HepG2 (cell line): ENCODE measurements around the gene TSR1. TPM values are rescaled to one million over a fixed set of nuclear protein-coding genes. Genes with fewer than 3 reads are reported as not detected.

Experiments
- ATAC-seq: fragments of 200-7000 bp; cut with Tn5 transposase; 3 replicates; pipeline ENCODE4 v1.9.1; 2020; ENCODE audit warnings: mild to moderate bottlenecking, moderate library complexity
- BruUV-seq: library from RNA; stranded (reverse); fragments of 400-500 nt; replicated peaks from 2 replicates; lab custom pipeline; 2021; lab: Mats Ljungman, UMichigan
- CTCF ChIA-PET: fragments of 300-600 bp; formaldehyde crosslinking; extraction: SDS; loops from one replicate; lab custom pipeline; 2021; ENCODE audit warnings: low total read pairs, inconsistent platforms, low intra/inter-chr PET ratio; lab: Yijun Ruan, JAX
- POLR2A ChIA-PET: fragments of 350-600 bp; sonication (Branson Sonifier 250); formaldehyde crosslinking; loops from one replicate; lab custom pipeline; 2020; ENCODE audit warnings: antibody characterized with exemption, inconsistent platforms; lab: Yijun Ruan, JAX
- DNase-seq: peaks from one replicate; pipeline ENCODE4 v3.0.0-alpha.2; 2015; ENCODE audit warnings: low spot score
- FAIRE-seq: peaks from 3 replicates; lab custom pipeline; 2011; peaks lifted over from hg19 to GRCh38; lab: Jason Lieb, UNC
- H2AFZ ChIP-seq: one replicate; pipeline ENCODE4 v1.6.1; 2011; ENCODE audit warnings: low read length, inconsistent platforms
- H3K27ac ChIP-seq: fragments of 300-600 bp; 3 replicates; pipeline ENCODE4 v1.8.0; 2011; ENCODE audit warnings: mixed run types, mild to moderate bottlenecking, mixed read lengths, low read length, inconsistent platforms; ENCODE audit not compliant: insufficient read depth; ENCODE audit errors: extremely low read length
- H3K27me3 ChIP-seq, 2 experiments: fragments of 200-600 bp in 1 of 2; 2 replicates in 1 of 2; 3 replicates in 1 of 2; pipeline versions ENCODE4 v1.6.0 to v1.8.0; 2011; ENCODE audit warnings: low read length in 2 of 2, mild to moderate bottlenecking in 2 of 2, moderate library complexity in 2 of 2, inconsistent platforms in 1 of 2; ENCODE audit not compliant: insufficient read depth in 2 of 2, control insufficient read depth in 1 of 2
- H3K36me3 ChIP-seq, 2 experiments: fragments of 200-600 bp in 1 of 2; replicated peaks in 1 of 2; 2 replicates in 1 of 2; 3 replicates in 1 of 2; pipeline versions ENCODE4 v1.5.1 to v1.8.0; 2011; ENCODE audit warnings: low read length in 2 of 2, inconsistent platforms in 1 of 2; ENCODE audit not compliant: insufficient read depth in 2 of 2, control insufficient read depth in 1 of 2
- H3K4me1 ChIP-seq: 2 replicates; pipeline ENCODE4 v1.5.1; 2012; ENCODE audit warnings: low read length, inconsistent platforms; ENCODE audit not compliant: insufficient read depth
- H3K4me2 ChIP-seq: 2 replicates; pipeline ENCODE4 v1.6.0; 2011; ENCODE audit warnings: low read depth, low read length, inconsistent platforms
- H3K4me3 ChIP-seq, 3 experiments: fragments of 200-600 bp in 1 of 3; sonication (generic), shearing (Covaris generic) in 1 of 3; replicated peaks in 1 of 3; 2 replicates each; pipeline ENCODE4 v1.5.1; 2011 to 2016; ENCODE audit warnings: low read length in 3 of 3, inconsistent platforms in 2 of 3, low read depth in 2 of 3, mild to moderate bottlenecking in 2 of 3, control low read depth in 1 of 3, mixed read lengths in 1 of 3; ENCODE audit not compliant: insufficient read depth in 1 of 3
- H3K79me2 ChIP-seq: one replicate; pipeline ENCODE4 v1.6.1; 2011; ENCODE audit warnings: low read length, inconsistent platforms; ENCODE audit not compliant: insufficient read depth
- H3K9ac ChIP-seq: 2 replicates; pipeline ENCODE4 v1.6.0; 2011; ENCODE audit warnings: mild to moderate bottlenecking, low read depth, low read length, inconsistent platforms; ENCODE audit not compliant: insufficient read depth
- H3K9me3 ChIP-seq: 2 replicates; pipeline ENCODE4 v1.5.1; 2012; ENCODE audit warnings: mild to moderate bottlenecking, low read length
- H4K20me1 ChIP-seq: 2 replicates; pipeline ENCODE4 v1.6.0; 2011; ENCODE audit warnings: inconsistent platforms, mild to moderate bottlenecking, low read length, moderate library complexity; ENCODE audit not compliant: insufficient read depth
- ESRRA ChIP-seq: sonication (generic); formaldehyde crosslinking; IDR thresholded peaks from 2 replicates; pipeline ENCODE4 v1.5.1; 2020; ENCODE audit warnings: mild to moderate bottlenecking, low read depth, missing genetic modification reagents
- FOXP1 ChIP-seq, 2 experiments: fragments of 450-650 bp in 1 of 2; IDR thresholded peaks; 2 replicates each; pipeline ENCODE4 v1.6.1; 2017 to 2018; ENCODE audit warnings: antibody characterized with exemption in 1 of 2
- GATA4 ChIP-seq: sonication (generic); IDR thresholded peaks from 2 replicates; pipeline ENCODE4 v1.6.1; 2016; ENCODE audit warnings: antibody characterized with exemption, low read depth, borderline replicate concordance
- JARID2 ChIP-seq: sonication (generic); formaldehyde crosslinking; IDR thresholded peaks from 2 replicates; pipeline ENCODE4 v1.8.1; 2023; ENCODE audit warnings: missing genetic modification reagents, inconsistent platforms; ENCODE audit not compliant: insufficient replicate concordance
- KDM4B ChIP-seq: sonication (generic); formaldehyde crosslinking; IDR thresholded peaks from 2 replicates; pipeline ENCODE4 v1.4.0; 2020; ENCODE audit warnings: missing genetic modification reagents
- SIN3A ChIP-seq: IDR thresholded peaks from 2 replicates; pipeline ENCODE4 v1.6.1; 2011; ENCODE audit warnings: low read depth, mild to moderate bottlenecking, control low read depth, low read length, borderline replicate concordance
- SMAD3 ChIP-seq: sonication (generic); formaldehyde crosslinking; IDR thresholded peaks from 2 replicates; pipeline ENCODE4 v1.4.0; 2020; ENCODE audit warnings: missing genetic modification reagents
- SMYD3 ChIP-seq: sonication (generic); formaldehyde crosslinking; IDR thresholded peaks from 2 replicates; pipeline ENCODE4 v1.8.1; 2023; ENCODE audit warnings: mild to moderate bottlenecking, missing genetic modification reagents
- ZNF446 ChIP-seq: sonication (generic); formaldehyde crosslinking; IDR thresholded peaks from 2 replicates; pipeline ENCODE4 v1.5.0; 2020; ENCODE audit warnings: mild to moderate bottlenecking, missing genetic modification reagents
- WGBS: methylation state at CpG from one replicate; pipeline ENCODE4 v1.1.6; 2017; ENCODE audit warnings: low lambda C conversion rate; 5-methylcytosine and 5-hydroxymethylcytosine counted together
- in situ Hi-C: cut with HindIII; loops from 2 replicates; pipeline ENCODE4 v1.10.0; 2017; ENCODE audit warnings: low pct_unique_long_range_greater_than_20kb; ENCODE audit not compliant: extremely low pct_ligation_motif_present
- intact Hi-C: fragments of 100-400 bp; cut with micrococcal nuclease; formaldehyde crosslinking; loops from one replicate; pipeline ENCODE4 v1.10.0; 2022; ENCODE audit not compliant: unreplicated experiment
- polyA plus RNA-seq, 8 experiments: library from polyadenylated mRNA; depleted of rRNA in 3 of 8; stranded (reverse) in 7 of 8; unstranded in 1 of 8; fragments of >200 nt; fragmentation: Illumina TruSeq in 4 of 8; extraction: Trizol in 4 of 8; gene quantifications; 2 replicates each; pipeline versions ENCODE4 v1.2.1 to v1.2.3, GENCODE V29; 2011 to 2016; ENCODE audit warnings: low read depth in 4 of 8, missing spikeins in 1 of 8, mixed read lengths in 1 of 8; ENCODE audit not compliant: insufficient read depth in 1 of 8
- total RNA-seq, 5 experiments: library from RNA; depleted of rRNA; stranded (reverse); fragments of >200 nt; fragmentation: Illumina TruSeq; extraction: Trizol; gene quantifications; 2 replicates each; pipeline ENCODE4 v1.2.3, GENCODE V29; 2016; ENCODE audit warnings: low read depth in 1 of 5
- TF ChIP-seq, protein P1 (sequence below): fragments of 450-650 bp; IDR thresholded peaks from 2 replicates; pipeline ENCODE4 v1.6.1; 2017; ENCODE audit warnings: mild to moderate bottlenecking
- TF ChIP-seq, protein P2 (sequence below): sonication (generic); formaldehyde crosslinking; IDR thresholded peaks from 2 replicates; pipeline ENCODE4 v1.5.0; 2020; ENCODE audit warnings: missing genetic modification reagents, mild to moderate bottlenecking, borderline replicate concordance
- TF ChIP-seq, protein P3 (sequence below): sonication (generic); formaldehyde crosslinking; IDR thresholded peaks from 2 replicates; pipeline ENCODE4 v1.8.0; 2022; ENCODE audit warnings: mild to moderate bottlenecking, missing genetic modification reagents, moderate library complexity

Gene TSR1
- total and polyA plus RNA-seq, 2 of the 13 experiments (the other 11 are each of a cell fraction or from before 2014, with no cell fraction given) = 7.1 to 65.8 TPM

DNA sequence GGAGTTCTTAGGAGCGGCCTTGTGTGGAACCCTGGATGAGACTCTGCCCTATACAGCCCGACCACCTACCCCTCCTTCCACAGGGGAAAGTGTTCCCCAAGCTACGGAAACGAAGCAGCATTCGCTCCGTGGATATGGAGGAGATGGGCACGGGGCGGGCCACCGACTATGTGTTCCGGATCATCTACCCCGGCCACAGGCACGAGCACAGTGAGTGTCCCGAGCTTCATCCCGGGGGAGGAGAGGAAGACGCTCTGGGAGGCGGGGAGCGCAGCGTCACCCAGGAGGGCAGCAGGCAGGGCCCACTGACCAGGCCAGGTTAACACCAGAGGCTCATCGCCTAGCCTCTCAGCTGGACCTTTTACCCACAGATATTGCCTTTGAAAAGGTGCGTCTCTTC, 28.9 kb upstream of the TSR1 start:
- in situ Hi-C loops = no loop called here
- WGBS = 98% methylated on average over 13 of the region's 20 CpGs

More for the DNA sequence above, 28.9 kb upstream of the TSR1 start:
- Histone ChIP-seq H2AFZ (no peak overlapping the region), H3K27ac (no peak overlapping the region), H3K79me2 (no peaks in the 10 kb centered on the region), H3K4me1 (no peaks in the 10 kb centered on the region), H4K20me1 (no peaks in the 10 kb centered on the region), H3K27me3 (no peaks in the 10 kb centered on the region), H3K36me3 (peaks cover 16 to 30% of the 10 kb centered on the region in 2 experiments; a peak in 3 of 5 replicates), H3K9me3 (no peaks in the 10 kb centered on the region), H3K4me3 (no peak overlapping the region), H3K4me2 (no peak overlapping the region)
- no peak for DNase-seq
- ChIA-PET POLR2A (no interaction called here), CTCF (no interaction called here)
- ATAC-seq = no peak
- intact Hi-C loops = no loop called here
- no TSS peak for BruUV-seq
- no peak for FAIRE-seq
- TF ChIP-seq GATA4 (no peak), SMAD3 (CRISPR knock-in tag) (no peak), FOXP1 (IDR thresholded peaks at IDR 0.05) (no peak), FOXP1 (CRISPR knock-in tag; IDR thresholded peaks at IDR 0.05) (no peak), SMYD3 (CRISPR knock-in tag) (no peak), ESRRA (CRISPR knock-in tag) (no peak), ZNF446 (CRISPR knock-in tag) (no peak), SIN3A (no peak), JARID2 (CRISPR knock-in tag) (no peak), KDM4B (no peak)
- TF ChIP-seq, protein P1, sequence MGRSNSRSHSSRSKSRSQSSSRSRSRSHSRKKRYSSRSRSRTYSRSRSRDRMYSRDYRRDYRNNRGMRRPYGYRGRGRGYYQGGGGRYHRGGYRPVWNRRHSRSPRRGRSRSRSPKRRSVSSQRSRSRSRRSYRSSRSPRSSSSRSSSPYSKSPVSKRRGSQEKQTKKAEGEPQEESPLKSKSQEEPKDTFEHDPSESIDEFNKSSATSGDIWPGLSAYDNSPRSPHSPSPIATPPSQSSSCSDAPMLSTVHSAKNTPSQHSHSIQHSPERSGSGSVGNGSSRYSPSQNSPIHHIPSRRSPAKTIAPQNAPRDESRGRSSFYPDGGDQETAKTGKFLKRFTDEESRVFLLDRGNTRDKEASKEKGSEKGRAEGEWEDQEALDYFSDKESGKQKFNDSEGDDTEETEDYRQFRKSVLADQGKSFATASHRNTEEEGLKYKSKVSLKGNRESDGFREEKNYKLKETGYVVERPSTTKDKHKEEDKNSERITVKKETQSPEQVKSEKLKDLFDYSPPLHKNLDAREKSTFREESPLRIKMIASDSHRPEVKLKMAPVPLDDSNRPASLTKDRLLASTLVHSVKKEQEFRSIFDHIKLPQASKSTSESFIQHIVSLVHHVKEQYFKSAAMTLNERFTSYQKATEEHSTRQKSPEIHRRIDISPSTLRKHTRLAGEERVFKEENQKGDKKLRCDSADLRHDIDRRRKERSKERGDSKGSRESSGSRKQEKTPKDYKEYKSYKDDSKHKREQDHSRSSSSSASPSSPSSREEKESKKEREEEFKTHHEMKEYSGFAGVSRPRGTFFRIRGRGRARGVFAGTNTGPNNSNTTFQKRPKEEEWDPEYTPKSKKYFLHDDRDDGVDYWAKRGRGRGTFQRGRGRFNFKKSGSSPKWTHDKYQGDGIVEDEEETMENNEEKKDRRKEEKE = no peak
- TF ChIP-seq, protein P2, sequence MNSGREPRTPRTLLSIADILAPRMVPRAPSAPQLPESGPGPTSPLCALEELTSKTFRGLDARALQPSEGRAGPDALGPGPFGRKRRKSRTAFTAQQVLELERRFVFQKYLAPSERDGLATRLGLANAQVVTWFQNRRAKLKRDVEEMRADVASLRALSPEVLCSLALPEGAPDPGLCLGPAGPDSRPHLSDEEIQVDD = no peak
- TF ChIP-seq, protein P3, sequence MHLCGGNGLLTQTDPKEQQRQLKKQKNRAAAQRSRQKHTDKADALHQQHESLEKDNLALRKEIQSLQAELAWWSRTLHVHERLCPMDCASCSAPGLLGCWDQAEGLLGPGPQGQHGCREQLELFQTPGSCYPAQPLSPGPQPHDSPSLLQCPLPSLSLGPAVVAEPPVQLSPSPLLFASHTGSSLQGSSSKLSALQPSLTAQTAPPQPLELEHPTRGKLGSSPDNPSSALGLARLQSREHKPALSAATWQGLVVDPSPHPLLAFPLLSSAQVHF (CRISPR knock-in tag) = no peak
- TF ChIP-seq, all 625 proteins: peak for 0
- H3K9ac ChIP-seq = no peak overlapping the region
